Ishikawa (cell line): ENCODE results near the gene DPYD.

Experiments
- CEBPB ChIP-seq: IDR thresholded peaks from 2 replicates; pipeline ENCODE4 v1.6.1; 2012
- CREB1 ChIP-seq: IDR thresholded peaks from 2 replicates; pipeline ENCODE4 v1.6.1; 2012; ENCODE audit warnings: low read depth
- EGR1 ChIP-seq: IDR thresholded peaks from 2 replicates; pipeline ENCODE4 v1.6.1; 2012
- EP300 ChIP-seq: IDR thresholded peaks from 2 replicates; pipeline ENCODE4 v1.6.1; 2012; ENCODE audit warnings: borderline replicate concordance
- NFIC ChIP-seq: IDR thresholded peaks from 2 replicates; pipeline ENCODE4 v1.6.1; 2012
- RAD21 ChIP-seq: IDR thresholded peaks from 2 replicates; pipeline ENCODE4 v1.6.1; 2012; ENCODE audit warnings: low read depth
- TAF1 ChIP-seq: IDR thresholded peaks from 2 replicates; pipeline ENCODE4 v1.6.1; 2012; ENCODE audit warnings: low read depth, mild to moderate bottlenecking
- TEAD4 ChIP-seq: IDR thresholded peaks from 2 replicates; pipeline ENCODE4 v1.6.1; 2012
- YY1 ChIP-seq: IDR thresholded peaks from 2 replicates; pipeline ENCODE4 v1.6.1; 2012; ENCODE audit warnings: low read depth
- TF ChIP-seq, protein P1 (sequence below): IDR thresholded peaks from 2 replicates; pipeline ENCODE4 v1.6.1; 2012
- TF ChIP-seq, protein P2 (sequence below): IDR thresholded peaks from 2 replicates; pipeline ENCODE4 v1.6.1; 2012; ENCODE audit warnings: low read depth, mild to moderate bottlenecking

DNA sequence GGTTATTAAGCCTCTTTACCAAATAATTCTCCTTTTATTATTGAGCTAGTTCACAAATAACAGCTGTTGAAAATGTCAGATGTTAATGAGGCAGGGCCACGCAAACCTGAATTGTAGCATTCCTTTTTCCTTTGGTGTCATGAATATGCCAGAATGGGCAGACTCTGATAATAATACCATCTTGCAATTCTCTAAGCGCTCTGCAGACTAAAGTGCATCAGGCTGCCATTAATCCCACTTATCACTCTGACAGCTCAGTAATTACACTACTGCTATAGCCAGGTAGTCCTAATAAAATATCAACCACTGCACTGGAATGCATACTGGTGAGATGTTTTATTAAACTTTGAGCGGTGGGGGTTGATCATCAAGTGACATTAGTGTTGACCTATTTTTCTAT is 177.7 kb downstream of the DPYD start:
- 0 out of 2 replicates have a peak, but pooled peaks have one; percentile 28 for TF ChIP-seq EP300
- TF ChIP-seq, protein P1, sequence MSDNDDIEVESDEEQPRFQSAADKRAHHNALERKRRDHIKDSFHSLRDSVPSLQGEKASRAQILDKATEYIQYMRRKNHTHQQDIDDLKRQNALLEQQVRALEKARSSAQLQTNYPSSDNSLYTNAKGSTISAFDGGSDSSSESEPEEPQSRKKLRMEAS, result no peak
- no peak for TF ChIP-seq EGR1
- TF ChIP-seq NFIC, result no peak
- TF ChIP-seq, protein P2, sequence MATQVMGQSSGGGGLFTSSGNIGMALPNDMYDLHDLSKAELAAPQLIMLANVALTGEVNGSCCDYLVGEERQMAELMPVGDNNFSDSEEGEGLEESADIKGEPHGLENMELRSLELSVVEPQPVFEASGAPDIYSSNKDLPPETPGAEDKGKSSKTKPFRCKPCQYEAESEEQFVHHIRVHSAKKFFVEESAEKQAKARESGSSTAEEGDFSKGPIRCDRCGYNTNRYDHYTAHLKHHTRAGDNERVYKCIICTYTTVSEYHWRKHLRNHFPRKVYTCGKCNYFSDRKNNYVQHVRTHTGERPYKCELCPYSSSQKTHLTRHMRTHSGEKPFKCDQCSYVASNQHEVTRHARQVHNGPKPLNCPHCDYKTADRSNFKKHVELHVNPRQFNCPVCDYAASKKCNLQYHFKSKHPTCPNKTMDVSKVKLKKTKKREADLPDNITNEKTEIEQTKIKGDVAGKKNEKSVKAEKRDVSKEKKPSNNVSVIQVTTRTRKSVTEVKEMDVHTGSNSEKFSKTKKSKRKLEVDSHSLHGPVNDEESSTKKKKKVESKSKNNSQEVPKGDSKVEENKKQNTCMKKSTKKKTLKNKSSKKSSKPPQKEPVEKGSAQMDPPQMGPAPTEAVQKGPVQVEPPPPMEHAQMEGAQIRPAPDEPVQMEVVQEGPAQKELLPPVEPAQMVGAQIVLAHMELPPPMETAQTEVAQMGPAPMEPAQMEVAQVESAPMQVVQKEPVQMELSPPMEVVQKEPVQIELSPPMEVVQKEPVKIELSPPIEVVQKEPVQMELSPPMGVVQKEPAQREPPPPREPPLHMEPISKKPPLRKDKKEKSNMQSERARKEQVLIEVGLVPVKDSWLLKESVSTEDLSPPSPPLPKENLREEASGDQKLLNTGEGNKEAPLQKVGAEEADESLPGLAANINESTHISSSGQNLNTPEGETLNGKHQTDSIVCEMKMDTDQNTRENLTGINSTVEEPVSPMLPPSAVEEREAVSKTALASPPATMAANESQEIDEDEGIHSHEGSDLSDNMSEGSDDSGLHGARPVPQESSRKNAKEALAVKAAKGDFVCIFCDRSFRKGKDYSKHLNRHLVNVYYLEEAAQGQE, result no peak
- no peak for TF ChIP-seq RAD21
- TF ChIP-seq CREB1, result no peak
- TF ChIP-seq TAF1, result no peak
- TF ChIP-seq TEAD4, result peak; percentile 32; the same call in 1 of the 2 replicates
- TF ChIP-seq YY1, result no peak
- no peak for TF ChIP-seq CEBPB
